ENCODE data around the gene RNF103. TPM values are rescaled to one million over a fixed set of nuclear protein-coding genes. Genes with fewer than 3 reads are reported as not detected.
"Not testable (repeated sequence)": the region's sequence is repeated elsewhere in the genome, so short reads cannot be mapped to it uniquely, and the experiment has no call there.

Gene RNF103
- polyA plus RNA-seq, 3 donors: 1.0 to 31.9 (median 2.2) TPM

GRCh38 chr2:86671337-86671981 lies 47.8 kb upstream of the RNF103 start:
- no peaks in the 10 kb centered on the region for H3K9me3 ChIP-seq (replicated peaks in 1 of 2; ENCODE audit: control insufficient read depth in 1 of 2, insufficient read depth in 1 of 2, low read length in 2 of 2)
- no peak for DNase-seq

GRCh38 chr2:86669323-86669722 lies 45.7 kb upstream of the RNF103 start:
- H4K20me1 ChIP-seq (ENCODE audit: insufficient read depth, low read length); H3K79me2 ChIP-seq (ENCODE audit: insufficient read depth, low read length); H3K27ac ChIP-seq (ENCODE audit: low read depth in 1 of 2, low read length in 2 of 2); DNase-seq; H3K4me3 ChIP-seq (replicated peaks in 1 of 3; ENCODE audit: low read depth in 2 of 3, low read length in 3 of 3); intact Hi-C loops (cut with micrococcal nuclease); H3K4me1 ChIP-seq (ENCODE audit: control insufficient read depth in 1 of 2, insufficient read depth in 2 of 2, low read length in 2 of 2); H3K27me3 Mint-ChIP-seq (ENCODE audit: low read depth in 3 of 3); H3K36me3 Mint-ChIP-seq; H3K4me2 ChIP-seq (replicated peaks; ENCODE audit: extremely low read depth, low read length, poor library complexity, severe bottlenecking); H3K36me3 ChIP-seq (replicated peaks in 1 of 2; ENCODE audit: control insufficient read depth in 1 of 2, insufficient read depth in 2 of 2, low read length in 2 of 2); H3K4me3 Mint-ChIP-seq; H3K27me3 ChIP-seq (ENCODE audit: control insufficient read depth in 2 of 2, insufficient read depth in 2 of 2, low read length in 2 of 2); H3K9me3 ChIP-seq (replicated peaks in 1 of 2; ENCODE audit: control insufficient read depth in 1 of 2, insufficient read depth in 1 of 2, low read length in 2 of 2); H3K27ac Mint-ChIP-seq; H3K9ac ChIP-seq (ENCODE audit: insufficient read depth, low read length, poor library complexity, severe bottlenecking); H2AFZ ChIP-seq (ENCODE audit: insufficient read depth, low read depth, low read length, poor library complexity, severe bottlenecking); H3K4me1 Mint-ChIP-seq: not testable (repeated sequence)
- H3K9me3 Mint-ChIP-seq: peaks cover 10 to 16% (median 12%) of the 10 kb centered on the region in 7 donors
- WGBS (ENCODE audit: insufficient coverage): no CpG with 5 or more reads among the region's 5 CpGs

More at GRCh38 chr2:86671337-86671981, 47.8 kb upstream of the RNF103 start:
- H2AFZ ChIP-seq (ENCODE audit: insufficient read depth, low read depth, low read length, poor library complexity, severe bottlenecking): no peak overlapping the region
- no peak for TF ChIP-seq CTCF (IDR thresholded peaks at IDR 0.05)
- H3K79me2 ChIP-seq (ENCODE audit: insufficient read depth, low read length): no peaks in the 10 kb centered on the region
- no peak overlapping the region for H3K4me3 ChIP-seq (replicated peaks in 1 of 3; ENCODE audit: low read depth in 2 of 3, low read length in 3 of 3)
- no peaks in the 10 kb centered on the region for H3K4me1 Mint-ChIP-seq
- no peak overlapping the region for H3K27ac Mint-ChIP-seq
- H3K4me3 Mint-ChIP-seq: no peak overlapping the region
- no peaks in the 10 kb centered on the region for H3K27me3 ChIP-seq (ENCODE audit: control insufficient read depth in 2 of 2, insufficient read depth in 2 of 2, low read length in 2 of 2)
- H3K4me1 ChIP-seq (ENCODE audit: control insufficient read depth in 1 of 2, insufficient read depth in 2 of 2, low read length in 2 of 2): no peaks in the 10 kb centered on the region
- no CpG with 5 or more reads among the region's 5 CpGs for WGBS (ENCODE audit: insufficient coverage)
- H3K9me3 Mint-ChIP-seq: peaks cover 4 to 9% (median 5%) of the 10 kb centered on the region in 7 donors
- no peaks in the 10 kb centered on the region for H4K20me1 ChIP-seq (ENCODE audit: insufficient read depth, low read length)
- H3K36me3 Mint-ChIP-seq: no peaks in the 10 kb centered on the region
- H3K27me3 Mint-ChIP-seq (ENCODE audit: low read depth in 3 of 3): peaks cover 0 to 2% (median 0%) of the 10 kb centered on the region in 3 donors
- H3K4me2 ChIP-seq (replicated peaks; ENCODE audit: extremely low read depth, low read length, poor library complexity, severe bottlenecking): no peak overlapping the region
- no peak overlapping the region for H3K27ac ChIP-seq (ENCODE audit: low read depth in 1 of 2, low read length in 2 of 2)
- intact Hi-C loops (cut with micrococcal nuclease): no loop called here
- no peak overlapping the region for H3K9ac ChIP-seq (ENCODE audit: insufficient read depth, low read length, poor library complexity, severe bottlenecking)
- no peaks in the 10 kb centered on the region for H3K36me3 ChIP-seq (replicated peaks in 1 of 2; ENCODE audit: control insufficient read depth in 1 of 2, insufficient read depth in 2 of 2, low read length in 2 of 2)
